ENCODE results near the gene ZFP57.

The ZFP57 gene

DNA sequence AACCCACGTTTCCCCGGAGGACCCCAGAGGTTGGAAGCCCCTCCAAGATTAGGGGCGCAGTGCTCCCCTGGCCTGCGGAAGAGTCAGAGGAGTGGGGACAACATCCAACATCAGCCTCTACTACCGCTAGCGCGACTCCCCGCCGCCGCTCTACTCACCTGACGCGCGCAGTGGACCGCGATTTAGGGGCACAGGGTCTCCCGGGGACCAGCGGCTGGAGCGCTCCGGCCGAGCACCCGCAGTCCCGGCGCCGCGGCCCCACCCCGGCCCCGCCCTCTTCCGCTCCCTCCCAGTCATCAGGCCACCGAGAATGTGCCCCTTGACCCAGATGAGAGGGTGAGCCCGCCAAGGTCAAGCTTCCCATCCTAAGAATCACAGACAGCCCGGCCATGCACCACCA, at the start of gene ZFP57:
Gene ZFP57, minus strand, starts transcription at position 249 of the 400 bp plus-strand sequence. CDS start 4,149 bp downstream, outside the sequence.
- no peak for DNase-seq (ENCODE audit: extremely low read depth in 1 of 2, low read depth in 1 of 2)

DNA sequence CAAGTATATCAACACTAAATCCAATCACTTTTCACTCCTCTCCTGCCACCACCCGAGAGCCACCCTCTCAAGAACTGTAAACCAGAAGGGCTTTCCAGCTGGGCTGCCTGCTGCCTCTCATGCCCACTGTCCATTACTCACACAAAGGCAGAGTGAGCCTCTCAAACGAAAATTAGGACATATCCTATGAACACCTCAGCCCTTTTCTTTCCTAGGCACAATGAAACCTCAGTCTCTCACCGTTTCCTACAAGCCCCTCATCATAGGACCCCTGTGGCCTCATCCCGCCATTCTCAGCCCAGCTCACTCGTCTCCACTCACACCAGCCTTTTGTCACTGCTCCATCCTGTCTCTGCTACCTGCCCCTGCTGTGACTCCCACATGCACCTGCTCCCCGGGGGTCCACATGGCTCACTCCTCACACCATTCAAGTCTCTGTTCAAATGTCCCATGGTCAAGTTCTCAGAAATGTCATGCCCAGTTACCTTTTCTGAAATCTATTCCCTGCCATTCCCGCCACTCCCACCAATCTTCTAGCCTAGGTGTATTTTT, 49.7 kb upstream of the ZFP57 start:
- no peak for DNase-seq (ENCODE audit: extremely low read depth in 1 of 2, low read depth in 1 of 2)

DNA sequence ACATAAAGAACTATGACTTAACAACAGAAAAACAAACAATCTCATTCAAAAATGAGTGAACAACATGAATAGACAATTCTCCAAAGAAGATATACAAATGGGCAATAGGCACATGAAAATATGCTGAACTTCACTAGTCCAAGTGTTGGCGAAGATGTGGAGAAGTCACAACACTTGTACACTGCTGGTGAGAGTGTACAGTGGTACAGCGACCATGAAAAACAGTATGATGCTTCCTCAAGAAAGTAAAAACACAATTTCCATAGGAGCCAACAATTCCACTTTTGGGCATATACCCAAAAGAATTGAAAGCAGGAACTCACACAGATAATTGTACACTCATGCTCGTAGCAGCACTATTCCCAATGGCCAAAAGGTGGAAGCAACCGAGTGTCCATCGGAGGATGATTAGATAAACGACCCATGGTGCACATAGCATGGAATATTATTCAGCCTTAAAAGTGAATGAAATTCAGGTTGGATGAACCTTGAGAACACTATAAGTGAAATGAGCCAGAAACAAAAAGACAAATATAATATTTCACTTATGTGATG, 48.9 kb upstream of the ZFP57 start:
- DNase-seq (ENCODE audit: extremely low read depth in 1 of 2, low read depth in 1 of 2): no peak

DNA sequence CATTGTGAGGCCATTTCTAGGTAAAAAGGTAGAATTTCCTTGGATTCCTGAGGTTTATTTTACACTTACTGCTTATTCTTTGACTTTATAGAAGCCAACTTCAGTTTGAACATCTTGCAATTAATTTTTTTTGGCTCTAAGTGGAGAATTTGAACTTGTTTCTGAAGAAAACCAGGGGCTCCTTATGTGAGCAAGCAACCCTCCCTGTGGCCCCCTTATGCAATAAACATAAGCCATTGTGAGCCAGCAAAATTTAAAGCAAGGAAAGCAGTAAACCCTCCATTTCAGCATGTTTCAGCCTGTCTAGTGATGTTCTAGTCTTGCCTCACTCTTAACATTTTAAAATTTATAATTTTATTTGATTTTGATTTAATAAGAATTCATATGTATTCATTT, 47.9 kb upstream of the ZFP57 start:
- no peak for DNase-seq (ENCODE audit: extremely low read depth in 1 of 2, low read depth in 1 of 2)

DNA sequence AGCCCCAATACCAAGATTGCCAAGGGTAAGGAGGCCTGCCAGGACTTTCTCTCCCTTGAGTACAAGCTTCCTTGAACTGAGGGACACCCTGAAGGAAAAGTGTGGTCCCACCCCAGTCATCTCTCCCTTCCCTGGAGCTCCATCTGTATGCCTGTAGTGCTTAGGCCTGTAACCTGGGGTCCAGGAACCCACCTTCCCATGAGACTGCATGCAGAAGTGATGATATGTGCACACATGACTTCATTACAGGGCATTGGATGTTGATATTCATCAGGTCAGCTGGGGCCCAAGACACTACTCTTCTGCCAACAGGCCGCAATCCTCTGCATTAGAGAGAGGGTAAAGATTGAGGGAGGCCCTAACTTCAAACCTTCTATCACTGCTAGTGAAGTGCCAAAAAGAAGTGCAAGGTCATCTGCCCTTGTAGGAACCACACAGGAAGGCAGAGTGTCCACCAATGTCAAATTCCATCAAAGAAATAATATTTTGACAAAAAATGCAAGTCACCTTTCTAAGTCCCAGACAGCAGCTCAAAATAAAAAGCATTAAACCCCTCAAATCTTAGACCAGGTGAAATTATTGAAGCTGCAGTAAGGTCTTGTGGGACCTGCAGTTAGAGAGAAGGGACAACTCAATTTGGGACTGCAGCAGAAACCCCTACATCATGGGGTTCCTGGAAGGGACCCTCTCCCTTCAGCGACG, 47.4 kb upstream of the ZFP57 start:
- no peak for DNase-seq (ENCODE audit: extremely low read depth in 1 of 2, low read depth in 1 of 2)

DNA sequence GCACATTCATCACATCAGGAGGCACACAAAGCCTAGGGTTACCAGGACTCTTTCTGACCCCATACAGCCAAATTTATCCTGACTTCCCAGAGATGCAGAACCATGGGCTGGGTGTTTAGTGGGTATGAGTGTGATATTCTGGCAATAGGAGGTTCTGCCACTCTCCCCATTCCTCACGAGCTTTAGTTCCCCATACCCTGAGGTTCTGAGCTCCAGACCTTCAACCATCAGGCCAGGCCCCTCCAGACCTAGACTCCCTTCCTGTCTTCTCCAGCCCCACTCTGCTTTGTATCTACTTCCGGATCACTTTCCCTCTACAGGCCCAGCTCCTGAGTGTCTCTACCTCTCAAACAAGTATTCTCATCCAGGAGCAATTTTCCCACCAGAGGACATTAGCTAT, 46.7 kb upstream of the ZFP57 start:
- no peak for DNase-seq (ENCODE audit: extremely low read depth in 1 of 2, low read depth in 1 of 2)

DNA sequence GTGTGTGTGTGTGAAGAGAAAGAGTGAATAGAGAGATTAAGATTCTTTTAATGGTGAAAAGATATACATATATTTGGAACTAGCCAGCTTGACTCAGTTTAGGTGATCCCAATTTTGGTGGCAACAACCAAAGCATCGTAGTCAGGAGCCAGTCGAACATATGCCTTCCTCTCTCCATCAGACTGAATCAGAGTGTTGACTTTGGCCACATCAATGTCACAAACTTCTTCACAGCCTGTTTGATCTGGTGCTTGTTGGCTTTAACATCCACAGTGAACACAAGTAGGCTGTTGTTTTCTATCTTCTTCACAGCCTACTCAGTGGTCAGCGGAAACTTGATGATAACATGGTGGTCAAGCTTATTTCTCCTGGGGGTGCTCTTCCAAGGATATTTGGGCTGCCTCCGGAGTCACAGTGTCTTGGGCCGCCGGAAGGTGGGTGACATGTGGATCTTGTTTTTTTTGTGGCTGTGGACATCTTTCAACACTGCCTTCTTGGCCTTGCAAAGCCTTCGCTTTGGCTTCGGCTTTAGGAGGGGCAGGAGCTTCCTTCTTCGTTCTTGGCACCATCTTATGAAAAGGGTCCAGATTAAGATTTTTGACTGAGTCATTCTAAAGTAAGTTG, 45.7 kb upstream of the ZFP57 start:
- DNase-seq (ENCODE audit: extremely low read depth in 1 of 2, low read depth in 1 of 2): no peak

DNA sequence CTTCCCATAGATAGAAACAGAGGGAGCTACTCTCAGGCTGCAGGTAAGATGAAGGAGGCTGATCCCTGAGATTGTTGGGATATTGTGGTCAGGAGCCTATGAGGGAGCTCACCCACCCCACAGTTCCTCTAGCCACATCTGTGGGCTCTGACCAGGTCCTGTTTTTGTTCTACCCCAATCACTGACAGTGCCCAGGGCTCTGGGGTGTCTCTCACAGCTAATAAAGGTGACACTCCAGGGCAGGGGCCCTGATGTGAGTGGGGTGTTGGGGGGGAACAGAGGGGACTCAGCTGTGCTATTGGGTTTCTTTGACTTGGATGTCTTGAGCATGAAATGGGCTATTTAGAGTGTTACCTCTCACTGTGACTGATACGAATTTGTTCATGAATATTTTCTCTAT, 45.0 kb upstream of the ZFP57 start:
- DNase-seq (ENCODE audit: extremely low read depth in 1 of 2, low read depth in 1 of 2): no peak

DNA sequence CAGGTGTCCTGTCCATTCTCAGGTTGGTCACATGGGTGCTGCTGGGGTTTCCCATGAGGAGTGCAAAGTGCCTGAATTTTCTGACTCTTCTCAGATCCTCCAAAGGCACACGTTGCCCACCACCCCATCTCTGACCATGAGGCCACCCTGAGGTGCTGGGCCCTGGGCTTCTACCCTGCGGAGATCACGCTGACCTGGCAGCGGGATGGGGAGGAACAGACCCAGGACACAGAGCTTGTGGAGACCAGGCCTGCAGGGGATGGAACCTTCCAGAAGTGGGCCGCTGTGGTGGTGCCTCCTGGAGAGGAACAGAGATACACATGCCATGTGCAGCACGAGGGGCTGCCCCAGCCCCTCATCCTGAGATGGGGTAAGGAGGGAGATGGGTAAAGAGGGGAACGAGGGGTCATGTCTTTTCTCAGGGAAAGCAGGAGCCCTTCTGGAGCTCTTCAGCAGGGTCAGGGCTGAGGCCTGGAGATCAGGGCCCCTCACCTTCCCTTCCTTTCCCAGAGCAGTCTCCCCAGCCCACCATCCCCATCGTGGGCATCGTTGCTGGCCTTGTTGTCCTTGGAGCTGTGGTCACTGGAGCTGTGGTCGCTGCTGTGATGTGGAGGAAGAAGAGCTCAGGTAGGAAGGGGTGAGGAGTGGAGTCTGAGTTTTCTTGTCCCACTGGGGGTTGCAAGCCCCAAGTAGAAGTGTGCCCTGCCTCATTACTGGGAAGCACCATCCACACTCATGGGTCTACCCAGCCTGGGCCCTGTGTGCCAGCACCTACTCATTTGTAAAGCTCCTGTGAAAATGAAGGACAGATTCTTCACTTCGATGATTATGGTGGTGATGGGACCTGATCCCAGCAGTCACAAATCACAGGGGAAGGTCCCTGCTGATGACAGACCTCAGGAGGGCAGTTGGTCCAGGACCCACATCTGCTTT, 44.3 kb upstream of the ZFP57 start:
- DNase-seq (ENCODE audit: extremely low read depth in 1 of 2, low read depth in 1 of 2): no peak

DNA sequence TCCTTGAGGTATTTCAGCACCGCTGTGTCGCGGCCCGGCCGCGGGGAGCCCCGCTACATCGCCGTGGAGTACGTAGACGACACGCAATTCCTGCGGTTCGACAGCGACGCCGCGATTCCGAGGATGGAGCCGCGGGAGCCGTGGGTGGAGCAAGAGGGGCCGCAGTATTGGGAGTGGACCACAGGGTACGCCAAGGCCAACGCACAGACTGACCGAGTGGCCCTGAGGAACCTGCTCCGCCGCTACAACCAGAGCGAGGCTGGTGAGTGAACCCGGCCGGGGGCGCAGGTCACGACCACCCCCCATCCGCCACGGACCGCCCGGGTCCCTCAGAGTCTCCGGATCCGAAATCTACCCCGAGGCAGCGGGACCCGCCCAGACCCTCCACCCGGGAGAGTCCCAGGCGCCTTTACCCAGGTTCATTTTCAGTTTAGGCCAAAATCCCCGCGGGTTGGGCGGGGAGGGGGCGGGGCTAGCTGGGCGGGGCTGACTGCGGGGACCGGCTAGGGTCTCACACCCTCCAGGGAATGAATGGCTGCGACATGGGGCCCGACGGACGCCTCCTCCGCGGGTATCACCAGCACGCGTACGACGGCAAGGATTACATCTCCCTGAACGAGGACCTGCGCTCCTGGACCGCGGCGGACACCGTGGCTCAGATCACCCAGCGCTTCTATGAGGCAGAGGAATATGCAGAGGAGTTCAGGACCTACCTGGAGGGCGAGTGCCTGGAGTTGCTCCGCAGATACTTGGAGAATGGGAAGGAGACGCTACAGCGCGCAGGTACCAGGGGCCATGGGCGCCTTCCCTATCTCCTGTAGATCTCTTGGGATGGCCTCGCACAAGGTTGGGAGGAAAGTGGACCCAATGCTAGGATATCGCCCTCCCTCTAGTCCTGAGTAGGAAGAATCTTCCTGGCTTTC, 43.0 kb upstream of the ZFP57 start:
- peak; percentile 44 to 61 for DNase-seq (ENCODE audit: extremely low read depth in 1 of 2, low read depth in 1 of 2)

DNA sequence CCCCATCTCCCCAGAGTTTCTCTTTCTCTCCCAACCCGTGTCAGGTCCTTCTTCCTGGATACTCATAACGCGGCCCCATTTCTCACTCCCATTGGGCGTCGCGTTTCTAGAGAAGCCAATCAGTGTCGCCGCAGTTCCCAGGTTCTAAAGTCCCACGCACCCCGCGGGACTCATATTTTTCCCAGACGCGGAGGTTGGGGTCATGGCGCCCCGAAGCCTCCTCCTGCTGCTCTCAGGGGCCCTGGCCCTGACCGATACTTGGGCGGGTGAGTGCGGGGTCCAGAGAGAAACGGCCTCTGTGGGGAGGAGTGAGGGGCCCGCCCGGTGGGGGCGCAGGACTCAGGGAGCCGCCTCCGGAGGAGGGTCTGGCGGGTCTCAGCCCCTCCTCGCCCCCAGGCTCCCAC, 42.3 kb upstream of the ZFP57 start, which contains the start of gene HLA-F:
Gene HLA-F, plus strand, starts transcription at position 173 of the 404 bp plus-strand sequence. Its CDS starts 30 bp downstream, at position 203.
- peak in 1 of 2 donors; percentile 65 for DNase-seq (ENCODE audit: extremely low read depth in 1 of 2, low read depth in 1 of 2)

DNA sequence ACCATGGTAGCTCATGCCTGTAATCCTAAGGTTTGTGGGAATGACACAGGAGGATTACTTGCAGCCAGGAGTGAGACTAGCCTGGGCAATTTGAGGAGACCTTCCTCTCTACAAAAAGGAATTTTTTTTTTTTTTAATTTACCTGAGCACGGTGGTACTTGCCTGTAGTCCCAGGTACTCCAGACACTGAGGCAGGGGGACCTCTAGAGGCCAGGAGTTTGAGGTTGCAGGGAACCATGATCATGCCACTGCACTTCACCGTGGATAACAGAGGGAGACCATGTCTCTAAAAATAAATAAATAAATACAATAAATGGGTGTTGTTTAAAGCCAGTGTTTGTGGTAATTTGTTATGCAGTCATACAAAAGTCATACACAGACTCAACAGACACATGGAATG, 39.9 kb upstream of the ZFP57 start:
- no peak for DNase-seq (ENCODE audit: extremely low read depth in 1 of 2, low read depth in 1 of 2)

DNA sequence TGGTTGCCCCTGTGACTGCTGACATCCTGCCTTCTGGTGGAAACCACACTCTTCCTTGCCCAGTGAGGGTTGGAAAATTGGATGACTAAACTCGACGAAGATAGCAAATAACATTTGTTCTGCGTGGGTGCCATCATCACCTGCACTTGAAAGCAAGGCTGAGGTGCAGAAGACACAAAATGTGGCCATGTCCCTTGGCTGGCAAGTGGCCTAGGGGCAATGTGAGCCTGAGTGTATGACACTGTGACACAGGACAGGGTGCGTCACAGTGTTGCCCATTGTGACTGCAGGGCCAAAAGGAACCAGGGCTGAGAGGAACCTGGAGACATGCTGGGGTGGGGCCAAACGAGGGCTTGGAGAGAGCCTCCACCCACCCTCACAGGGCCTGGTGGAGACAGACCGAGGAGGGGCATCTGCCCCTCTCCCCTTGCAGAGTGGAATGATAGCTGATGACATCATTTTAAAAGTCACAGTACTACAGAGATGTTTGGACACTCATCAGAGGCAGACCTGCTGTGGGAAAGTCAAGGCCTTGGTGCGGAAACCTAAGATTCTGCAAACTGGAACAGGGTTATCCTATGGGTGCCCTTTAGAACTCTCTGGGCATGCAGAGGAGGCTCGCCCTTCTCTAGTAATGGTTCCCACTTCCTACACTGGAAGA, 29.5 kb upstream of the ZFP57 start:
- DNase-seq (ENCODE audit: extremely low read depth in 1 of 2, low read depth in 1 of 2): no peak

DNA sequence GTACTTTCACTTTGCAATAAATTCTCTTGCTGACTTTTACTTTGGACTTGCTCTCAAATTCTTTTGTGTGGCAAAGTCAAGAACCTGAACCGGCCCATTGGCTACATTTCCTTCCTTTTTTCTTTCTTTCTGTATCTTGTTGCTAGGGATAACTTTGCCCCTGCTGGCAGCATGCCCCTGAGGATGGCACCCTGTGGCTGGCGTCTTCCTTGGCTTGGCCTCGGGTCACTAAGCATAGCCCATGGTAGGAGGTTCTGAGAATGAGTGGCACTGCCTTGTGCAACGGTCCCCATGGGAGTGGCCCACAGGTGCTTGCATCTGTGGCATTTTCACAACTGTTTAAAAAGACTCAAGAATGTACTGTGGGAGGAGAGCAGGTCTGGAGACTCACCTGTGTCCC, 28.2 kb upstream of the ZFP57 start:
- no peak for DNase-seq (ENCODE audit: extremely low read depth in 1 of 2, low read depth in 1 of 2)

DNA sequence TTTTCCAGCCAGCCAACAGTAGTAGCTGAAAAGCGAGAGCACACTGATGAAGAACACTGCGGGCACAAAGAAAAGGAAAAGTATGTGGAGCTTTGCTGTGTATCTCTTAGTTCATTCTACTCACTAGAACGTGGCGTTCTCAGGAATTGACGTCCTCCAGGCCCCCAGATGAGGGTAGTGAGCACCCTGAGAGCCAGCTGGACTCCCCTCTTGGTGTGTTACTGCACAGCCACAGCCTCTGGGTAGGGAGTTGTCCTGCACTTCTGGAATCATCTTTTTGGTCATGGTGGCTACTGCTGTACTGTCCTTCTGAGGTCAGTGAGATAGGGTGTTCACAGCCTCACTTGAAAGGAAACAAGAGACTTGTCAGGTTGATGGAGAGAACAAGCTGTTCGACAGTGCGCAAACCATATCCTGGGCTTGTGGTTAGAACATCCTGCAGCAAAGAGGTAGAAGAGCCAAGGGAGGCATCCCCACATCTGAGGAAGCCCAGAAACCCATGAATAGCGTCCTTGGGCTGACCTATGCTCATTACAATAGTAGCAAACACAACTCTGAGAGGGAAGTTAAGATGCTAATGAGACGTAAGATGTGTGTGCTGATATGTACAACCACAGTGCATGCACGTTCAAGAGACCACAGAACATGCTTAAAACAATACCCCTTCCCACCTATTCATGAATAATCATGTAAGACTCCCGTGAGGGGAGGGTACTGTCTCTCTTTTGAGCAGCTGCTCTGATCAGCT, 27.7 kb upstream of the ZFP57 start:
- peak in 1 of 2 donors; percentile 25 for DNase-seq (ENCODE audit: extremely low read depth in 1 of 2, low read depth in 1 of 2)

DNA sequence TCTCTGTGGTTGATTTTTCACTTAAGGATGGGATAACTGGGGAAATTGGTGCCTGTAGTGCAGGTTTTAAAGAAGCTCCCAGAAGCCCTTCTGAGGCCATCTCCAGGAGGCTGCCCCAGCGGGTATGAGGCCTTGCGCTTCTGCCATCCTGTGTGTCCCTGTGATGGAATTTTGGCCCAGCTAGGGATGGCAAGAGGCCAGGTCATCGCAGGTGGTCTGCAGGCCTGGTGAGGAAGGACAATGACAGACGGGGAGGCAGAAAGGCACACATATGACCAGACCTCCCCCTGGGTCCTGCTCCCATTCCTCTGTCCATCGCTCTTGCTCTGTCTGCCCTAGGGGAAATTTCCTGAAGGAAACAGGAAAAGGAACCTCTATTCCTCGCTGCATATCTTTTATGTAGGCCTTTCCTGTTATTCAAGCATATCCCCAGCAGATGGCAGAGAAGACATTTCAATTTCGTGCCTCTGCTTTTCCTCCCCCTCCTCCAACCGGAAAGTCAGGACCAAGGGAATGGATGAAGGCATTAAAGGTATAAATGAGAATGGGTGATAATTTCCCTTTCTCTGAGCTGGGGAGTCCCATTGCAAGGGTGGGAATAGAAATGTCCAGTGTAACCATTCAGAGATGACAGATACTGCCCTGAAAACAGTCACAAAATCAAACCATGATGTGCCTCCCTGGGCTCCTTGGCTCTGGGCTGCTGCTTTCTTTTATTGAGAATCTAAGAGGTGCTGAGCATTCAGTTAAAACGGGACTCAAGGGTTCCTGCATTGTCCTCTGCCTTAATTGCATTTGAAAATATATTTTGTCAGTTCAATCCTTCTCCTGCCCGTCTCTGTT, 24.7 kb upstream of the ZFP57 start:
- DNase-seq (ENCODE audit: extremely low read depth in 1 of 2, low read depth in 1 of 2): no peak

DNA sequence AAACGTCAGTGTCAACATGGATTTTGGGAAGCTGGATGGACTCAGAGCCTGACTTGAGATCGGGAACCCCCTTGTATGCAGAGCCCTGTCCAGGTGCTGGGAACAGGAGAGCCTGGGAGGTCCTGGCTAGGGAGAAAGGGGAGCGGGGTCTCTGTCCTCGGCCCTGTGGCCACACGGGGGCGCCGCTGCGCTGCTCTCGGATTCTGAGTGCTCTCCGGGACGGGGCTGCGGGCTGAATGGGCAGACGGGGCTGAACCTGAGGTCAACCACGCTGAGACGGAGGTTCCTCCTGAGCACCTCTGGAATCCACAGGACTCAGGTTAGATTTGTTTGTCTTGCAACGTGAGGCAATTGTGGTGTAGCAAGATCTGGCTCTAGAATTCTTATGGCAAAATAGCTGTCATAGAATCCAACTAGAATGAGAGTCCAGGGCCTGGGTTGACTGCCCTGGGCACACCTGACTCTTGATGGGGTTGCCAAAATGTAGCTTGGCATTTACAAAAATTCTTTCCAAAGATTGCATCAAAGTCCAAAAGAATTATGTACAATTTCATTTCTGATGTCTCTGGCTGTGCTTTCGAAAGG, 21.7 kb upstream of the ZFP57 start:
- DNase-seq (ENCODE audit: extremely low read depth in 1 of 2, low read depth in 1 of 2): peak; percentile 55 to 74

Data from activated CD8-positive, alpha-beta memory T cell treated with anti-CD3 and anti-CD28 coated beads for 1 hour (primary cell).